ENCODE results near the gene PXDN. TPM values are rescaled to one million over a fixed set of nuclear protein-coding genes. Genes with fewer than 3 reads are reported as not detected.

Gene PXDN
- total and polyA plus RNA-seq, 9 of the 15 experiments (the other 6 are each of a cell fraction or from before 2014, with no cell fraction given), result 0.49 TPM; not detected in 8

DNA sequence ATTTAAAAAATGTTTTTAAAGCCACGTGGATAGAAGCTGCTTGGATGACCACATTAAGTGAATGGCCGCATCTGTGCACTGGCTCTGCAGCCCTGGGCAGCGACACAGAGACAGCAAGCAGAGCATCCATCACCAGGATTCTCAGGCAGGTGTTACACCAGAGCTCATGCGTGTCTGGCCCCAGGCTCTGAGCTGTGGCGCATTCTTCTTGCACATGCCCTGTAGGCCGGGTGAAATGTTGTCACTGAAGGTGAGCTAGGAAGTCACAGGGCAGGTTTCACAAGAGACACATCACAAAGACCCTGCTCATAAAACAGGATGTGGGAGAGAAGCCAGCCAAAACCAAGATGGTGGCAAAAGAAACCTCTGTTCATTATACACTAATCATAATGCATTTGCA, 8.4 kb upstream of the PXDN start:
- in situ Hi-C loops (cut with MboI), result no loop called here
- Histone ChIP-seq H3K27me3 (ENCODE audit: control insufficient read depth in 2 of 2, insufficient read depth in 2 of 2, low read length in 2 of 2) (peaks cover 0 to 30% of the 10 kb centered on the region in 2 experiments; a peak in 3 of 5 replicates), H4K20me1 (replicated peaks; ENCODE audit: control insufficient read depth, insufficient read depth, low read length) (no peaks in the 10 kb centered on the region; the same call in 1 of the 2 replicates), H3K79me2 (ENCODE audit: control insufficient read depth, insufficient read depth, low read length) (no peaks in the 10 kb centered on the region), H2AFZ (ENCODE audit: low read depth, low read length) (no peak overlapping the region), H3K9me1 (ENCODE audit: control insufficient read depth, insufficient read depth, low read length) (no peaks in the 10 kb centered on the region), H3K4me3 (no peak overlapping the region), H3K27ac (ENCODE audit: extremely low read depth, low read depth, low read length) (no peak overlapping the region), H3K4me1 (replicated peaks in 1 of 2; ENCODE audit: control insufficient read depth in 2 of 2, insufficient read depth in 2 of 2, low read length in 2 of 2) (no peaks in the 10 kb centered on the region), H3K36me3 (ENCODE audit: control insufficient read depth, insufficient read depth, low read length) (no peaks in the 10 kb centered on the region), H3K9me3 (replicated peaks; ENCODE audit: control insufficient read depth, insufficient read depth, low read depth, low read length) (no peaks in the 10 kb centered on the region), H3K4me2 (ENCODE audit: insufficient read depth, low read length) (no peak overlapping the region), H3K9ac (ENCODE audit: insufficient read depth in 1 of 2, low read depth in 2 of 2, low read length in 2 of 2) (no peak overlapping the region; a peak in 1 of 4 replicates)
- ATAC-seq (no peak), FAIRE-seq (no peak), DNase-seq (ENCODE audit: extremely low read depth in 1 of 4, low spot score in 3 of 4) (no peak)
- ChIA-PET POLR2A (no interaction called here), CTCF (ENCODE audit: low intra/inter-chr PET ratio) (no interaction called here)
- intact Hi-C loops (cut with micrococcal nuclease), result no loop called here
- no TSS peak for BruUV-seq (replicated peaks)
- 2% methylated on average over 6 of the region's 6 CpGs for WGBS (ENCODE audit: insufficient coverage, low coverage, missing lambda C conversion rate)
- TF ChIP-seq MBD2 (IDR thresholded peaks at IDR 0.05; ENCODE audit: borderline replicate concordance, low read depth) (no peak), TOE1 (IDR thresholded peaks at IDR 0.05; ENCODE audit: borderline replicate concordance) (no peak), TOE1 (CRISPR knock-in tag; IDR thresholded peaks at IDR 0.05; ENCODE audit: borderline replicate concordance, low read depth) (no peak), ZNF507 (tag; conservative IDR thresholded peaks at IDR 0.05) (no peak), SREBF2 (CRISPR knock-in tag; IDR thresholded peaks at IDR 0.05) (no peak), RBM34 (IDR thresholded peaks at IDR 0.05; ENCODE audit: borderline replicate concordance, insufficient read depth, low read length) (no peak), ARHGAP35 (IDR thresholded peaks at IDR 0.05; ENCODE audit: partially characterized antibody) (no peak), MED1 (CRISPR knock-in tag; IDR thresholded peaks at IDR 0.05; ENCODE audit: borderline replicate concordance) (no peak), SMARCB1 (IDR thresholded peaks at IDR 0.05; ENCODE audit: insufficient read length, low read depth) (no peak), SIN3A (IDR thresholded peaks at IDR 0.05; ENCODE audit: borderline replicate concordance in 2 of 2, control insufficient read depth in 1 of 2, low read depth in 2 of 2, low read length in 2 of 2) (no peak), ZC3H11A (IDR thresholded peaks at IDR 0.05; ENCODE audit: low read depth, low read length) (no peak), NCOA1 (IDR thresholded peaks at IDR 0.05; ENCODE audit: low read depth) (no peak), ASH1L (IDR thresholded peaks at IDR 0.05; ENCODE audit: borderline replicate concordance, low read depth, partially characterized antibody) (no peak)
- TF ChIP-seq, protein P1, sequence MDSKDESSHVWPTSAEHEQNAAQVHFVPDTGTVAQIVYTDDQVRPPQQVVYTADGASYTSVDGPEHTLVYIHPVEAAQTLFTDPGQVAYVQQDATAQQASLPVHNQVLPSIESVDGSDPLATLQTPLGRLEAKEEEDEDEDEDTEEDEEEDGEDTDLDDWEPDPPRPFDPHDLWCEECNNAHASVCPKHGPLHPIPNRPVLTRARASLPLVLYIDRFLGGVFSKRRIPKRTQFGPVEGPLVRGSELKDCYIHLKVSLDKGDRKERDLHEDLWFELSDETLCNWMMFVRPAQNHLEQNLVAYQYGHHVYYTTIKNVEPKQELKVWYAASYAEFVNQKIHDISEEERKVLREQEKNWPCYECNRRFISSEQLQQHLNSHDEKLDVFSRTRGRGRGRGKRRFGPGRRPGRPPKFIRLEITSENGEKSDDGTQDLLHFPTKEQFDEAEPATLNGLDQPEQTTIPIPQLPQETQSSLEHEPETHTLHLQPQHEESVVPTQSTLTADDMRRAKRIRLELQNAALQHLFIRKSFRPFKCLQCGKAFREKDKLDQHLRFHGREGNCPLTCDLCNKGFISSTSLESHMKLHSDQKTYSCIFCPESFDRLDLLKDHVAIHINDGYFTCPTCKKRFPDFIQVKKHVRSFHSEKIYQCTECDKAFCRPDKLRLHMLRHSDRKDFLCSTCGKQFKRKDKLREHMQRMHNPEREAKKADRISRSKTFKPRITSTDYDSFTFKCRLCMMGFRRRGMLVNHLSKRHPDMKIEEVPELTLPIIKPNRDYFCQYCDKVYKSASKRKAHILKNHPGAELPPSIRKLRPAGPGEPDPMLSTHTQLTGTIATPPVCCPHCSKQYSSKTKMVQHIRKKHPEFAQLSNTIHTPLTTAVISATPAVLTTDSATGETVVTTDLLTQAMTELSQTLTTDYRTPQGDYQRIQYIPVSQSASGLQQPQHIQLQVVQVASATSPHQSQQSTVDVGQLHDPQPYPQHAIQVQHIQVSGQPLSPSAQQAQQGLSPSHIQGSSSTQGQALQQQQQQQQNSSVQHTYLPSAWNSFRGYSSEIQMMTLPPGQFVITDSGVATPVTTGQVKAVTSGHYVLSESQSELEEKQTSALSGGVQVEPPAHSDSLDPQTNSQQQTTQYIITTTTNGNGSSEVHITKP (IDR thresholded peaks at IDR 0.05; ENCODE audit: partially characterized antibody), result no peak
- TF ChIP-seq, protein P2, sequence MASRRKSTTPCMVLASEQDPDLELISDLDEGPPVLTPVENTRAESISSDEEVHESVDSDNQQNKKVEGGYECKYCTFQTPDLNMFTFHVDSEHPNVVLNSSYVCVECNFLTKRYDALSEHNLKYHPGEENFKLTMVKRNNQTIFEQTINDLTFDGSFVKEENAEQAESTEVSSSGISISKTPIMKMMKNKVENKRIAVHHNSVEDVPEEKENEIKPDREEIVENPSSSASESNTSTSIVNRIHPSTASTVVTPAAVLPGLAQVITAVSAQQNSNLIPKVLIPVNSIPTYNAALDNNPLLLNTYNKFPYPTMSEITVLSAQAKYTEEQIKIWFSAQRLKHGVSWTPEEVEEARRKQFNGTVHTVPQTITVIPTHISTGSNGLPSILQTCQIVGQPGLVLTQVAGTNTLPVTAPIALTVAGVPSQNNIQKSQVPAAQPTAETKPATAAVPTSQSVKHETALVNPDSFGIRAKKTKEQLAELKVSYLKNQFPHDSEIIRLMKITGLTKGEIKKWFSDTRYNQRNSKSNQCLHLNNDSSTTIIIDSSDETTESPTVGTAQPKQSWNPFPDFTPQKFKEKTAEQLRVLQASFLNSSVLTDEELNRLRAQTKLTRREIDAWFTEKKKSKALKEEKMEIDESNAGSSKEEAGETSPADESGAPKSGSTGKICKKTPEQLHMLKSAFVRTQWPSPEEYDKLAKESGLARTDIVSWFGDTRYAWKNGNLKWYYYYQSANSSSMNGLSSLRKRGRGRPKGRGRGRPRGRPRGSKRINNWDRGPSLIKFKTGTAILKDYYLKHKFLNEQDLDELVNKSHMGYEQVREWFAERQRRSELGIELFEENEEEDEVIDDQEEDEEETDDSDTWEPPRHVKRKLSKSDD (conservative IDR thresholded peaks at IDR 0.05; ENCODE audit: low read length), result no peak
- TF ChIP-seq, protein P3, sequence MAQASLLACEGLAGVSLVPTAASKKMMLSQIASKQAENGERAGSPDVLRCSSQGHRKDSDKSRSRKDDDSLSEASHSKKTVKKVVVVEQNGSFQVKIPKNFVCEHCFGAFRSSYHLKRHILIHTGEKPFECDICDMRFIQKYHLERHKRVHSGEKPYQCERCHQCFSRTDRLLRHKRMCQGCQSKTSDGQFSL (CRISPR knock-in tag; IDR thresholded peaks at IDR 0.05), result no peak
- TF ChIP-seq, protein P3 (tag; IDR thresholded peaks at IDR 0.05), result no peak

Data from K562 (cell line).